ENCODE measurements around the gene TRIM56. TPM values are rescaled to one million over a fixed set of nuclear protein-coding genes. Genes with fewer than 3 reads are reported as not detected.

The TRIM56 gene
- total and polyA plus RNA-seq, 9 of the 15 experiments (the other 6 are each of a cell fraction or from before 2014, with no cell fraction given): 2.0 to 29.7 (median 11.6) TPM

DNA sequence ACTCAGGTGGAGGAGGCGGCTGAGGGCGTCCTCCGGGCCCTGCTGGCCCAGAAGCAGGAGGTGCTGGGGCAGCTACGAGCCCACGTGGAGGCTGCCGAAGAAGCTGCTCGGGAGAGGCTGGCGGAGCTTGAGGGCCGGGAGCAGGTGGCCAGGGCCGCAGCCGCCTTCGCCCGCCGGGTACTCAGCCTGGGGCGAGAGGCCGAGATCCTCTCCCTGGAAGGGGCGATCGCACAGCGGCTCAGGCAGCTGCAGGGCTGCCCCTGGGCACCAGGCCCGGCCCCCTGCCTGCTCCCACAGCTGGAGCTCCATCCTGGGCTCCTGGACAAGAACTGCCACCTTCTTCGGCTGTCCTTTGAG is 2.8 kb downstream of the TRIM56 start:
- Histone ChIP-seq H3K4me1 (replicated peaks in 1 of 2; ENCODE audit: control insufficient read depth in 2 of 2, insufficient read depth in 2 of 2, low read length in 2 of 2) (peaks cover 11 to 37% of the 10 kb centered on the region in 2 experiments; a peak in 4 of 5 replicates), H3K9ac (ENCODE audit: insufficient read depth in 1 of 2, low read depth in 2 of 2, low read length in 2 of 2) (peak overlapping the region in 1 of 2 experiments; percentile 19; a peak in 1 of 4 replicates), H2AFZ (ENCODE audit: low read depth, low read length) (no peak overlapping the region), H3K79me2 (ENCODE audit: control insufficient read depth, insufficient read depth, low read length) (peaks cover 21% of the 10 kb centered on the region), H3K4me3 (no peak overlapping the region), H3K4me2 (ENCODE audit: insufficient read depth, low read length) (no peak overlapping the region), H3K27ac (ENCODE audit: extremely low read depth, low read depth, low read length) (no peak overlapping the region), H3K36me3 (ENCODE audit: control insufficient read depth, insufficient read depth, low read length) (peaks cover 30% of the 10 kb centered on the region; the same call in 2 of the 3 replicates), H4K20me1 (replicated peaks; ENCODE audit: control insufficient read depth, insufficient read depth, low read length) (no peaks in the 10 kb centered on the region; the same call in none of the 2 replicates), H3K27me3 (ENCODE audit: control insufficient read depth in 2 of 2, insufficient read depth in 2 of 2, low read length in 2 of 2) (no peaks in the 10 kb centered on the region), H3K9me3 (replicated peaks; ENCODE audit: control insufficient read depth, insufficient read depth, low read depth, low read length) (no peaks in the 10 kb centered on the region), H3K9me1 (ENCODE audit: control insufficient read depth, insufficient read depth, low read length) (no peaks in the 10 kb centered on the region)
- DNase-seq (ENCODE audit: extremely low read depth in 1 of 4, low spot score in 3 of 4) (no peak), ATAC-seq (no peak), FAIRE-seq (no peak)
- TF ChIP-seq CREB1 (IDR thresholded peaks at IDR 0.05) (no peak), CREB1 (CRISPR knock-in tag; IDR thresholded peaks at IDR 0.05) (no peak), POLR2AphosphoS2 (IDR thresholded peaks at IDR 0.05; ENCODE audit: low read length) (no peak), JUN (IDR thresholded peaks at IDR 0.05; ENCODE audit: borderline replicate concordance, low read depth, low read length) (no peak), JUN (CRISPR knock-in tag; IDR thresholded peaks at IDR 0.05; ENCODE audit: borderline replicate concordance) (no peak)
- ChIA-PET POLR2A (interaction anchor here (0.6 to 4.9 kb wide), 3 partner anchors 8 to 299 kb away, joined by 3 to 20 read pairs (median 3); no protein-coding TSS in a partner anchor), CTCF (ENCODE audit: low intra/inter-chr PET ratio) (no interaction called here)
- 98% methylated on average over 13 of the region's 21 CpGs for WGBS (ENCODE audit: insufficient coverage, low coverage, missing lambda C conversion rate)
- in situ Hi-C loops (cut with MboI) (no loop called here), intact Hi-C loops (cut with micrococcal nuclease) (no loop called here)
- no TSS peak for BruUV-seq (replicated peaks)

- Histone ChIP-seq H3K27me3 (ENCODE audit: control insufficient read depth in 2 of 2, insufficient read depth in 2 of 2, low read length in 2 of 2) (no peaks in the 10 kb centered on the region), H3K9me1 (ENCODE audit: control insufficient read depth, insufficient read depth, low read length) (no peaks in the 10 kb centered on the region), H3K4me2 (ENCODE audit: insufficient read depth, low read length) (no peak overlapping the region), H3K9ac (ENCODE audit: insufficient read depth in 1 of 2, low read depth in 2 of 2, low read length in 2 of 2) (peak overlapping the region in 1 of 2 experiments; percentile 62; a peak in 1 of 4 replicates), H3K79me2 (ENCODE audit: control insufficient read depth, insufficient read depth, low read length) (peaks cover 21% of the 10 kb centered on the region), H4K20me1 (replicated peaks; ENCODE audit: control insufficient read depth, insufficient read depth, low read length) (no peaks in the 10 kb centered on the region; the same call in none of the 2 replicates), H2AFZ (ENCODE audit: low read depth, low read length) (no peak overlapping the region), H3K4me3 (no peak overlapping the region), H3K27ac (ENCODE audit: extremely low read depth, low read depth, low read length) (no peak overlapping the region), H3K36me3 (ENCODE audit: control insufficient read depth, insufficient read depth, low read length) (peaks cover 30% of the 10 kb centered on the region; the same call in 2 of the 3 replicates), H3K4me1 (replicated peaks in 1 of 2; ENCODE audit: control insufficient read depth in 2 of 2, insufficient read depth in 2 of 2, low read length in 2 of 2) (peaks cover 11 to 37% of the 10 kb centered on the region in 2 experiments; a peak in 4 of 5 replicates), H3K9me3 (replicated peaks; ENCODE audit: control insufficient read depth, insufficient read depth, low read depth, low read length) (no peaks in the 10 kb centered on the region)
- intact Hi-C loops (cut with micrococcal nuclease): no loop called here
- no peak for FAIRE-seq
- in situ Hi-C loops (cut with MboI): no loop called here
- no peak for ATAC-seq
- 95% methylated on average over 29 of the region's 41 CpGs for WGBS (ENCODE audit: insufficient coverage, low coverage, missing lambda C conversion rate)
- no peak for DNase-seq (ENCODE audit: extremely low read depth in 1 of 4, low spot score in 3 of 4)
- CTCF ChIA-PET (ENCODE audit: low intra/inter-chr PET ratio): no interaction called here
- no TSS peak for BruUV-seq (replicated peaks)
- POLR2A ChIA-PET: interaction anchor here (0.5 to 0.9 kb wide), 2 partner anchors 12 to 188 kb away, joined by 3 to 4 read pairs; no protein-coding TSS in a partner anchor
- TF ChIP-seq HDAC8 (tag; IDR thresholded peaks at IDR 0.05): no peak
- no peak for TF ChIP-seq SMAD3 (CRISPR knock-in tag; conservative IDR thresholded peaks at IDR 0.05)
Measured at GRCh38 chr7:101088858-101089529, 3.7 kb downstream of the TRIM56 start.

Measured in K562 (cell line).